HG03432 (cell line): ENCODE data around the gene SLC5A10.
"Not testable (repeated sequence)": the region's sequence is repeated elsewhere in the genome, so short reads cannot be mapped to it uniquely, and the experiment has no call there.

Source experiments
- ATAC-seq: cut with Tn5 transposase; IDR thresholded peaks from one replicate; pipeline ENCODE4 v1.9.1; 2021; ENCODE audit warnings: mild to moderate bottlenecking, moderate library complexity; ENCODE audit not compliant: unreplicated experiment

Gene SLC5A10

GRCh38 chr17:18951941-18952842 is at the start of gene SLC5A10:
SLC5A10 (plus strand) TSS chr17:18952165; CDS start chr17:18952206, 41 bp downstream.
- ATAC-seq, result no peak

DNA sequence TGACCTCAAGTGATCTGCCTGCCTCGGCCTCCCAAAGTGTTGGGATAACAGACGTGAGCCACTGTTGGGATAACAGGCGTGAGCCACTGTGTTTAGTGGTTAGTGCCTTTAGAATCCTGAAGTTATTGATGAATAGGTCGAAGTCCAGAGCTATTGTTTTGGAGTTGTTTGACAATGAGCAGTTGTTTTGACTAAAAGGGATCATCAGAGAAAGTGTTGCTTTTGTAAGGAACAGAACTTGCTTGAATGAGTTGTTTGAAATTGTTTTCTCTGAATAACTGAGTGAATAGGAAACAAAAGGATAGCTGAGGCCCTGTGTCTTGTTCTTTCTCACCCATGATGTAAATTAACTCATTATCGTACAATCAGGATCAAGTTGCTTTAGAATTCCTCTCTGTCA is 47.5 kb upstream of the SLC5A10 start:
- ATAC-seq, result no peak

DNA sequence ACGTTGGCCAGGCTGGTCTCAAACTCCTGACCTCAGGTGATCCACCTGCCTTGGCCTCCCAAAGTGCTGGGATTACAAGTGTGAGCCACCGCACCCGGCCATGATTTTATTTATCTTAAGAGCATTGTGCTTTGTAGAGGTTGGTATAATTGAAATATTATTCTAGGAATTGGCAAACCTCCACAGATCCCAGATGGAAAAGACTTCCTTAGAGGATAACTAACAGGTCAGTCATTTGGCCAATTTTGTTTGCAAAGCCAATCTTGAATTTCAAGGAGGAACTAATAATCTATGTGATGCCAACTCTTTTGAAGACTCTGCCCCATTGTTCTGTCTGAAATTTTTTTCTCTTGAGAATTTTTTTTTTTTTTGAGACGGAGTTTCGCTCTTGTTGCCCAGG is 46.7 kb upstream of the SLC5A10 start:
- ATAC-seq, result no peak

DNA sequence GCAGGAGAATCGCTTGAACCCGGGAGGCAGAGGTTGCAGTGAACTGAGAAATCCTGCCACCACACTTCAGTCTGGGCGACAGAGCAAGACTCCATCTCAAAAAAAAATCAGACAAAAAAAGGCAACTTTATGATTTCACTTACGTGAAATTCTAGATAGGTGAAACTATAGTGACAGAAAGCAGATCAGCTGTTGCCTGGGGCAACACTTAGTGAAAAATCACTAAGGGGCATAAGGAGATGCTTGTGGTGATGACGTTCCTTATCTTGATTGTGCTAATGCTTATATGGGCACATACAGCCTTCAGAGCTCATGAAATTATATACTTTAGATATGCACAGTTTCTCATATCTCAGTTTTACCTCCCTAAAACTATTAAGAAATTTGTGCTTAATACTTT is 41.6 kb upstream of the SLC5A10 start:
- no peak for ATAC-seq

- ATAC-seq, result no peak
Measured at GRCh38 chr17:18910881-18911280, 41.1 kb upstream of the SLC5A10 start.

DNA sequence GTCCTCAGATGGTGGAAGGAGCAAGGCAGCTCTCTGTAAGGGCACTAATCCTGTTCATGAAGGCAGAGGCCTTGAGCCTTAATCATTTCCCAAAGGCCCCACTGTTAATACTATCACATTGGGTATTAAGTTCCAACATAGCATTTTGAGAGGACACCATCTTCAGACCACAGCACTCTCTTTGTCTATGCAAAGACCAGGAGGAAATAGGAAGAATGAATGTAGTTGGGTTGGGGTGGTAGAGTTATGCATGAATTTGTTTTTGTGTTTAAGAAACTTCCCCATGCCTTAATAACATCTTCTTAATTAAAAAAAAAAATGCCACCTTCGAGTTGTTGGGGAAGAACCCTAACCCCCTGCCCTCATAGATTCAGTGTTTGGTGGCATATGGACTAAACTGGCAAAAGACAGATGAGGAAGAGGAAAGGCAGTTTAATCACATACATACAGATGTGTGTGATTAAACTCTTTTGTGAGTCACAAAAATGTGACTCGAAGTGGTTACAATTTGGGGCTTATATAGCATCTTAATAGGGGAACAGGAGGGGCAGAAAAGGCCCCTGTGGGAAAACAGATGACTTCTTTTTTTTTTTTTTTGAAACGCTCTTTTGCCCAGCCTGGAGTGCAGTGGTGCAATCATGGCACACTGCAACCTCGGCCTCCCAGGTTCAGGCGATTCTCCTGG is 35.0 kb upstream of the SLC5A10 start:
- ATAC-seq, result no peak

DNA sequence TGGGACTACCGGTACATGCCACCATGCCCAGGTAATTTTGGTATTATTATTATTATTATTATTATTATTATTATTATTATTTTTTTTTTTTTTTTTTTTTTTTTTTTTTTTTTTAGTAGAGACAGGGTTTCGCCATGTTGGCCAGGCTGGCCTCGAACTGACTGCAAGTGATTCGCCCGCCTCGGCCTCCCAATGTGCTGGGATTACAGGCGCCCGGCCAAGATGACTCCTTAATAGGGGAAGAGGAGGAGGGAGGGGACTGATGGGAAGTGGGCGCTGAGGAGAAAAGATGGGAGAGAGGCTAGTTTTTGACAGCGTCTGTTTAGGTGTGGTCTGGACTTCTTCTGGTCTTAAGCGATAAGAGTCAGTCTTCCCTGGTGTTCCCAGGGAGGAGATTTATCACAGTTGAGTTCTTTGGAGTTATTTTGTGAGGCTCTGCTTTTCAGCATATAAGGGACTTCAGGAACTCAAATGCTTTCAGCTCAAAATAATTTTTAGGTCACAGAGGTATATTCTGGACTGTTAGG is 34.4 kb upstream of the SLC5A10 start:
- ATAC-seq, result no peak

- ATAC-seq, result no peak
Measured at GRCh38 chr17:18919963-18920362, 32.0 kb upstream of the SLC5A10 start.

- no peak for ATAC-seq
Measured at GRCh38 chr17:18920911-18921441, 31.0 kb upstream of the SLC5A10 start.

- peak; percentile 5 for ATAC-seq
Measured at GRCh38 chr17:18921485-18921884, 30.5 kb upstream of the SLC5A10 start.

DNA sequence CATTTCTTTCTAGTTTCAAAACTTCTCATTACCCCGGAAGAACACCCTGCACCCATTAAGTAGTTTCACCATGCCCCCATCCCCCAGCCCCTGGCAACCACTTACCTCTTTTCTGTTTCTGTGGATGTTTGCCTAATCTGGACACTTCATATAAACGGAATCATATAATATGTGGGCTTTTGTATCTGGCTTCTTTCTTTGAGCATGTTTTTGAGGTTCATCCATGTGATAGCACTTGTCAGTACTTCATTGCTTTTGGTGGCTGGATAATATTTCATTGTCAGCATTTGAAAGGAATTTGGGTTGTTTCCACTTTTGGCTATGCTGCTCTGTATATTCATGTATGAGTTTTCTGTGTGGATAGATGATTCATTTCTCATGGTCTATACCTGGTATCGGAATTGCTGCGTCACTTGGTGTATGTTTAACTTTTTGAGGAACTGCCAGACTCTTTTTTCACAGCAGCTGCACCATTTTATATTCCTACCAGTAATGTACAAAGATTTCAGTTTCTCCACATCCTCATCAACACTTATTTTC is 30.0 kb upstream of the SLC5A10 start:
- ATAC-seq, result peak; percentile 71

GRCh38 chr17:18922596-18922995 is 29.4 kb upstream of the SLC5A10 start:
- ATAC-seq, result not testable (repeated sequence)

DNA sequence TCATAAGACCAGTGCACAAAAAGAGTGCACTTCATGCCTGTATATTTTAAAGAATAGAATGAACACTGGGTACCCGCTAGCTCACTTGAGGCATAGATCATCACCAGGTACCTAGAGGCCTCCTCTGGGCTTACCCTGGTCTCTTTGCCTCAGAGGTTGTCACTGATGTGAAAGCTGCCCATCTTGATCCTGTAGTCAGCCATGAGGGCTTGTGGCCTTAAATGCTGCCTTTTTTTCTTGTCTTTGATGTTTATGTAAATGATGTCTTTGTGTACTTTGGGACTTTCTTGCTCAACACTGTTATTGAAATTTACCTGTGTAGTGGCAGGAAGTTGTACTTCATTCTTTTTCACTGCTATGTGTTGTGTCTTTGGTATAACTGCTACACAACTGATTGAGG is 26.8 kb upstream of the SLC5A10 start:
- ATAC-seq, result no peak

DNA sequence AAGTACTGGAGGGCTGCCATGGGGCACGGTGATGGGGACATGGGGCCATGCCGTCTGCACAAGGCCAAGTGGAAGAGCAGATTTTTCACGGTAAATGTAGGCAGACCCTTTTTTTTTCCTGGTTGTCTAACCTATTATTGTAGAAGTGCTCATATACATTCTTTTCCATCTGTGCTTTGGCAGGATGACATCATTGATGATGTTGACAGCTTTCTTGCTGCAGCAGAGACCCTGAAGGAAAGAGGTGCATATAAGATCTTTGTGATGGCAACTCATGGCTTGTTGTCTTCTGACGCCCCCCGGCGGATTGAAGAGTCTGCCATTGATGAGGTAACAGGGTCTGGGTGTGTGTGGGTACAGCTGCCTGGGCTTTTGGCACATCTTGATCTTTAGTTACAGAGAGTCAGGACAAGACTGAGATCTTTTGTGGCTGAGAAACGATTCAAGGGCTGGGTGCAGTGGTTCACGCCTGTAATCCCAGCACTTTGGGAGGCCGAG is 23.3 kb upstream of the SLC5A10 start:
- no peak for ATAC-seq

- no peak for ATAC-seq
Measured at GRCh38 chr17:18932360-18933055, 19.5 kb upstream of the SLC5A10 start.

DNA sequence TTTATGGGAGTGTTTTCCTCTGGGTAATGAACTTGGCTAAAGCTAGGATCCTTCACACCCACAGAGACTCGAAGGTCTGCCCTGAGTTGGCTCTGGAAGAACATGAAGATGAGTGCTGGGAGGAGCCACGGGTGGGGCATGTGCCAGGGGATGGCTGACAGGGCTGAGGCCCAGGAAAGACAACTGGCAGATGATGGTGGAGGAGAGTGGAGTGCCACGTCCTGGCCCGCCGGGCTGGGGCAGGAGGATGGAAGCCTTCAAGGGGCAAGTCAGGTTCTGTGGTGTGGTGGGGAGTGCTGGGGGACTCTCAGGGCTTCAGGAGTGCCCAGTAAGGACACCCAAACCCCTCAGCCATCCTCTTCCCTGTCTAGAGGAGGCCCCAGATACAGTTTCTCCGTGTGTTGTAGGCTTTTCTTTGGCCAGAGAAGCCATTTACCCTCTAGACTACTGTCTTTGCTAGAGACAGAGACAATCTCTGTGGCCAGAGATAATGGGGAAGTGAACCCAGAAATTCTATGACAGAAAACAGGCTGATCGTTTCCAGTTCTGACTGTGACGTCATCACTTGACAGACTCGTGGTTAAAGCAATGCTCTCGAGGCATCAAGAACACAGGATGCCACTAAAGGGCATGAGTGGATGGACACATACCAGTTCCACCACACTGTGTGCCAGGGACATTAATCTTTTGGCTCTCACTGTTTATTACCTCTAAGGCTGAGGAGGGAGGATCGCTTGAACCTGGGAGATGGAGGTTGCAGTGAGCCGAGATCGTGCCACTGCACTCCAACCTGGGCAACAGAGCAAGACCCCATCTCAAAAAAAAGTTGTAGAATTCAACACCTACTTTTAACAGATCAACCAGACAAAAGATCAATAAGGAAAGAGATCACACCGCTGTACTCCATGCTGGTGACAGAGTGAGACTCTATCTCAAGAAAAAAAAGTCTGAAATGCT is 18.6 kb upstream of the SLC5A10 start:
- ATAC-seq, result no peak

GRCh38 chr17:18937981-18938691 is 13.8 kb upstream of the SLC5A10 start:
- ATAC-seq, result no peak

- no peak for ATAC-seq
Measured at GRCh38 chr17:18938692-18939023, 13.3 kb upstream of the SLC5A10 start.

DNA sequence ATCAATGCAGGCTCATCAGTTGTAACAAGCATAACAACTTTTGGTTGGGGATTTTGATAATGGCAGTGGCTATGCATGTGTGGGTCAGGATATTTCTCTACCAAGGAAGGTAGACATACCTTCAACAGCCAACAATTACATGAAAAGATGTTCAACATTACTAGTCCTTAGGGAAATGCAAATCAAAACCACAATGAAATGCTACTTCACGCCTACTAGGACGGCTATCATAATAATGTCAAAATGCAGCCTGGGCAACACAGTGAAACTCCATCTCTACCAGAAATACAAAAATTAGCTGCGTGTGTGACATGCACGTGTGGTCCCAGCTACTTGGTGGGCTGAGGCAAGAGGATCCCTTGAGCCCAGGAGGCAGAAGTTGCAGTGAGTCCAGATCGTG is 7.3 kb upstream of the SLC5A10 start:
- ATAC-seq, result no peak
